HG02763 (cell line): ENCODE measurements around the gene BCAR3.

Experiments used
- ATAC-seq: cut with Tn5 transposase; IDR thresholded peaks from one replicate; pipeline ENCODE4 v1.9.1; 2021; ENCODE audit warnings: mild to moderate bottlenecking, moderate library complexity; ENCODE audit not compliant: unreplicated experiment

Gene BCAR3

DNA sequence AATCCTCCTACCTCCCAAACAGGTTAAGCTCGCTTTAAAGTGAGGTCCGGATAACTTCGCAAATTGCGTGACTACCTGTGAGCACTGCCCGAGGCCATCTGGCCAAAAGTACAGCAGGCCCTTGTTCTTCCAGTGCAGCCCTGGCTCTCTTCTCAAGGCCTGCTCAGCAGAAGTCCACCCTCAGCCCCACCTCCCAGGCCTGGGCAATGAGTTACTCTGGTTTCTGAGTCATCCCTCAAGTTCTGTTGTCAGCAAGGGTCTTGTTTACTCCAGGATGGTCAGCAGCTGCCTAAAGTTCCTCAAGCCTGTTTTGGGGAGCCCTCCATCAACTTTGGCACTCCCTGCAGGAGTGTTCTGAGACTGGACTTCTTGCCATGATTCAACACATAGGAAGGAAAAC, 101.7 kb downstream of the BCAR3 start:
- ATAC-seq = no peak

DNA sequence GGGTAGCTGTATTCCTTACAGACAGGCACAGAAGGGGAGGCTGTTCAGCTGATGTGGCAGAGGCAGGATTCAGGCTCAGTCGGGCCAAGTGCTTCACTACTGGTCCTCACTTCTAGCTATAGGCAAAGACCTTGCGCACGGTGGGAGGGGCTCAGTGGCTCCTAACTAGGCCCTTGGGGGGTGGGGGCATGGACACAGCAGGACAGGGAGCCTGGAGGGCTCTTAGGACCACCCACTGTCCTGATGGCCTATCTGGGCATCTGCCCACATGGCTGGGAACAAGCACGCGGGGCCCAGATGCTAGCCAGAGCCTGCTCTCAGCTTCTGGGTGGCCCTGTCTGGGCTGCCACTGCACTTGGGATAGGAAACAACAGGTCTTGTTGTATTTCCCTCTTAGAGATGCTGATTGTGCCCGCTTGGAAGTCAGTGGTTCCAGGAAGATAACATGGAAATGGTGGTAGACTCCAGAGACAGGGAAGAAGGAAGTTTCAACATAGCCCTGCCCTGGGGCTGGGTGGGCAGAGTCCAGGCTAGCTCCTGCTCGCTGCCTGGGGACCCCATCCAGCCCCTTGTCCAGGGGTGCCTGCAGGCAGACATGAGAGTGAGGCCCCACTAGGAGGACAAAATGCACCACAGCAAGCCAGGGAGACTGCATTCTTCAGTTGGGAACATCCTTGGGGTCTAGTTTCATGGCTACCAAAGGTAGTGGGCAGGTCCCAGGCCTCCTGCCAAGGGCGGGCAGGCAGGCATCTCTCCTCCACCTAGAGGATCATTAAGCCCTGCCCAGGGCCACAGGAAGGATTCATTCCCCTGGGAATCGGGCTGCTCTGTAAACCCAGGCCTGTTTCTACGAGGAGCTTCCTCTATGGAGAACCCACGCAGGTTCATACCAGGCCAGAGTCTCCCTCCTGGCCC, 102.5 kb downstream of the BCAR3 start:
- no peak for ATAC-seq

DNA sequence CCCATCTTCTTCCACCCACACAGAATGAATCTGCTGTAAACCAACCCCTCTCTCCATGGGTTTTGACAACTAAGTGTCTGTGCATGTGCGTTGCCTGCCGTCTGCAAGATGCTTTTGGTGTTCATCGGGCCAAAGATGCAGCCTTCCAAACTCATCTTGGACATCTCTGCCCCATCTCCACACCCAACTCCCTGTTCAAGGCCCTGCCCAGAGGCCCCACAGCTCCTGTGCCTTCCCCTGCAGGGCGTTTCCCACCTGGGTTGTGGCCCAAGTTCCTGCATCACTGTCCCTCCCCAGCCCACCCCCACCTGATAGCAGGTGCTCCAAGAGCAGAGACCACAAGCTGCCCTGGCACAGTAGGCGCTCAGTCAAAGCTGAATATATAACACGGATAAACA, 103.2 kb downstream of the BCAR3 start:
- ATAC-seq = no peak

DNA sequence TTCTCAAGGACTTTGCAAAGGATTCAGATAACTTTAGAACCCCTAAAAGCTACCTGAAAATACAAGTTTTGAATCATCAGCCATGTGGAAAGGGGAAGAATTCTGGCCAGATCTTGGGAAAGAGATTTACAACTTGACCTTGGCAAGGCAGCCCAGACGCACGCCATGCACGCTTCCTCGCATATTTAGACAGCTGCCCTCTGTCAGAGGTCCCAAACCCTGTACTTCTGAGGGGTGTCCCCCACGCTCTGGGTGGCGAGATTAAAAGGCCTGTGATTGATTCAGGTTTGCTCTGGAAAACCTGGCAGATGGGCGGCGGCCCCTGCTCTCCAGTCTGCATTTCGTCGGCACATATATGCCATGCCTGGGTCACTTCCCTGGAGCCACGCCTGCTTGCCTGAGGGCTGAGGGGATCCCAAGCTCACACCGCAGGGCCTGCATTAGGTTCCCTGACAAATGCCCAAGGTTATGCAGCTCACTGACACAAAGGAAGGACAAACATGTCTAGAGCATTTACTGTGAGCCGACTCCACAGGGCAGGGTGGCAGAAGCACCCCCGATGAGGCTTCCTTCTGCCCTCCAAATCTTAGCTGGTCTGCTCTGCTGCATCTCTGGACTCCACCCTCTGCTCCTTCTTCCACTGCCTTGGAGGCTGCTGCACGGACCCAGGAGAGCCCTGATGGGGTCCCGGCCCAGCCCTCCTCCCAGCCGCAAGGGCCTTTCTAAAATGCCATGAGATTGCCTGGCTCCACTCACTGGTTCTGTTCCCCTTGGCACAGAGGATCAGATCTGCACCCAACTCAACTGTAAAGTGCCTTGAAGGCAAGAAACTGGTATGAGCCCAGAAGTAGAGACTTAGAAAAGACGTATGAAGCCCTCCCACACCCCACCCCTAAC, 103.9 kb downstream of the BCAR3 start:
- no peak for ATAC-seq

DNA sequence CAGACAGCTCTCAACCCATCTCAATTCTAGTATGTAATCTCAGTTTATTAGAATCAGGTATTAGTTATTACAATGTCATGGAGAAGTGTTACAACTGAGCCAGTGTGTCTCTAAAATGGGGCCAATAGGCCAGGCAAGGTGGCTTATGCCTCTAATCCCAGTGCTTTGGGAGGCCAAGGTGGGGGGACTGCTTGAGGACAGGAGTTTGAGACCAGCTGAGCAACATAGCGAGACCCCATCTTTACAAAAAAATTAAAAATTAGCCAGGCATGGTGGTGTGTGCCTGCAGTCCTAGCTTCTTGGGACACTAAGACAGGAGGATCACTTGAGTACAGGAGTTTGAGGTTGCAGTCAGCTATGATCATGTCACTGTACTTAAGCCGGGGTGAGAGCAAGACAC, 104.9 kb downstream of the BCAR3 start:
- no peak for ATAC-seq

DNA sequence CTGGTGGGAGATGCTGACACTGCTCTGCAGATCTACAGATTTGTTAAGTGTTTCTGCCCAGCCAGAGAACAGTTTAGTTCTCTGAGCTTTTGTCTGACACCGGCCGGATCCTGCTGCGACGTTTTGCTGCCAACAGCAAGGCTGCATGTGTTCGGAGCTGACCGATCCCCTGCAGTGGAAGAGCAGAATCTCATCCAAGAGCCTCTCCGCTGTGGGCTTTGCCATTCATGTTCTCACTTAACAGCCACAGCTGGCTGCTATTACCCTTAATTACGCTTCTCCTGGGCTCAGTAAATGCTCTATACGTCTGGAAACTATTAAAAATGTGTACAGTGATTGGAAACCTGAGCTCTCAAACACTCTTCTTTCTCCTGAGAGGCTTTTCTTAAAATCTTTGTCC, 105.3 kb downstream of the BCAR3 start:
- no peak for ATAC-seq

DNA sequence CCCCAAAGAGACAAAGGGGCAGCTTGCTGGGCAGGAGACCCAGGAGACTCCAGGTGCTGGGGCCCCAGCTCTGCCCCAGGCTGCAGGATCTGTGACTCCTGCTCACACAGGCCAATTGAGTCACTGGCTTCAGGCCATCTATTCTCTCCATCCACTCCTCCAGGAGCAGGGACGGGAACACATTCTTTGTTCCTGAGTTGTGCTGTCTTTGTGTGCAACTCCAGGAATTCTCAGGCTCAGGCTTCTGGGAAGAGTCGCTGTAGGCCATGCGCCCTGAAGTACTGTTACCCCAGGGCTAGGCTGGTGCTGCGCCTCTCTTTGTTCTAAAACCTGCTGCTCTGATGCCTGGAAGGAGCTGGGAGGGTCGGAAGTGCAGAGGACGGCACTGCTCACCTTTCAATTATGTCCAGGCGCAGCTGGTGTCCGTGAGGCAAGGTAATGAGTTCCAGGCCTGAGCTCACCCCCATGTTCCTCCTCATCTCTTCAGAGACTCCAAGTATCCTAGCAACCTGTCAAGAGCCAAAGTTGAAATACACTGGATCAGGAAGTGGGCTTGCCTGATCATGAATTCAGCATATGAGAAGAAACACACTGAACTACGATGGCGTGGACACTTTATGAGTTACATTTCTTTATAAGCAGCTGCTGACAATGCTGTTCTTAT, 105.9 kb downstream of the BCAR3 start:
- no peak for ATAC-seq

DNA sequence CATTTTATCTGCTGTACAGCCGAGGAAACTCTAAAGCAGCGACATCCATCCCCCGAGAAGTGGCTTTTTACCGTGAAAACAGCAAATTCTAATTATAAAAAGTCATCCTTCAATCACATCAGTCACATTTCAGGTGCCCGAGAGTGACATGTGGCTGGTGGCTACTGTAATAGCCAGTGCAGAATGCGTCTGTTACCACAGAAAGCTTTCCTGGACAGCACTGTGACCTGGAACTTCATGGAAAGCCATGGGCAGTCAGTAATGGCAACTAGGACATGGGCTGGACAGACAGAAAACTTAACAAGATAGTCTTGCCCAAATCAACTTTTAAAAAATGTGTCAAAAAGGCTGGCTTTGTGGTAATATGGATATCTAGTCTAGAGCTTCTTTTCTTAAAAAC, 106.6 kb downstream of the BCAR3 start:
- ATAC-seq = no peak

DNA sequence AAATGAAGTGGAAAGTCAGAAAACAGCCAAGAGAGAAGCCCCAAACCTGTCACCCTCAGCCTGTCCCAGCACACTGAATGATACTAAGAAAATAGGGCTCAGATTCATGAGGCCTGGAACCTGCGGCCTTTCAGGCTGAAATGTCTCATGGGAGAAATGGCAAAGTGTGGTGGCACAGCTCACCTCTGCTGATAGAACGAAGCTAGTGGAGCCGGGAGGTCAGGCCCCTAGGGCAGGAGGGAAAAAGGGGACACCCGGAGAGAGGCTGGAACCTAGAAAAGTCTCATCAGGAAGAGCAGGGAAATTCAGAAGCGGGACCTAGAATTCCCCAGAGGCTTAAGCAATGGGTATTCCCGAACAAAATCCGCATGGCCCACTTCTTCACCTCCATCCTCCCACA, 107.1 kb downstream of the BCAR3 start:
- no peak for ATAC-seq

DNA sequence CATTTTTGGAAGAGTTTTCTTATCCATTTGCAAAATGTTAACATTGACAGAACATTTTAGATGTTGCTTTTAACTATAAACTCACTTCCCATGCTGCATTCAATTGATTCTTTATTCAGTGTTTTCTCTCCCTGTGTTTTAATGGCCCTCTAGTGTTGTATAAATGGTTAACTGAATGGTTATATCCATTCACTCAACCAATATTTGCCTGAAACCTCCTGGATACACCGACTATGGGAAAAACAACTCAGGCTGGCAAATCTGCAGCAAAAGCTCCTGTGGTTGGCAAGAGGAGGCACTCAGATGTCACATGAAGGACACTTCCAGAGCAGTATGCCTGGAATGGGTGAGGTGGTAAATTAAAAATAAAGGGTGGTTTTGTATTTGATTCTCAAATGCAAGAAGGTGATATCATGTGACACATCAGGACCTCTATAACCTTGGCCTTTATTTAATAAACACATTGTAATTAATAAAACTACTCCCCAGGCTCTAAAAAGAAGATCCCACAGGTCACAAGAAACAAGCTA, 107.6 kb downstream of the BCAR3 start:
- no peak for ATAC-seq

DNA sequence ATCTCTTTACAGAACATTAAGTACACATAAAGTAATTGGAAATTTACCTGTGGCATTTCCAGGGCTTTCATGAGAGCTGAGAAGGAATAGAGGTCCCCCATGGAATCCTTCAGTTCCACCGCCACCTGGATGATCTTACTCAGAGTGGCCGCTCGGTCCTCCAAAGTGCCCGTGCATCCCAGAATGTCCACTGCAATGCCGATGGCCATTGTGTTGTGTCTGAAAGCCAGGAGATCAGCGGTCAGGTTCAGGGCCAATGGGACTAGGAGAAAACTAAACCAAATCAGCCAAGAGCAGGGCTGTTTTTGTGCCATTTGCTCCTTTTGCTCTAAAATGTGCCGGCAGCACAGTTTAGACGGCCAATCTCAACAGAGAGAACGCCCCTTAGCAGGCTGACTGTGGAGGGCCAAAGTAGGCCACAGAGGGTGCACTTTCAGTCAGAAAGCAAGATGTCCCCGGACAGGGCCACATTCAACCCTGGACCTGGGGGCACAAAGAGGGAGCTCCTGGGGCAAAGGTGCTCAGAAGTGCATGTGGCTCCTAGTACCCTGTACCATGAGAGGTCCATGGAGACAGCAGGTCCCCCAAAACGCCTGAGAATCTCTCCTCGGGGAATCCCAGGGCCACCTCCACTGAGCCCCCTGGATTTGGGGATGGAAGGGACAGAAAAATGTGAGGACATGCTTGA, 109.9 kb downstream of the BCAR3 start:
- ATAC-seq = no peak

DNA sequence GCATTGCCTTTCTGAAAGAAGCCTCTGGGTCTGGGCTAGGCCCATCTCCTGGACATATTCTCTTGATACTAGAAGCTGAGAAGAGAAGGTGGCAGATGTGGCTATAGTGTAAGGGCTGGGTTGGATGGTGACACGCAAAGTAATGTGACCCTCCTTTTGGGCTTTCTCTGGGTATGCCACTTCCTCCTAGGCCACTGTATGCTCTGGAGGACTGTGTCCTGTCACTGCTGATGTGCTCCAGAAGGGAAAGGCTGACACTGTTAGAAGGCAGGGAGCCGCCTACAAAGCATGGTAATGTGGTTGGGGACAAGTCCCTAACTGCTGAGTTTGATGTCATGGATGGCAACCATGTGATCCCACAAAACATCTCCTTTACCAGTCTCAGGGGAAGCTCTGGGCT, 112.1 kb downstream of the BCAR3 start:
- ATAC-seq = no peak

DNA sequence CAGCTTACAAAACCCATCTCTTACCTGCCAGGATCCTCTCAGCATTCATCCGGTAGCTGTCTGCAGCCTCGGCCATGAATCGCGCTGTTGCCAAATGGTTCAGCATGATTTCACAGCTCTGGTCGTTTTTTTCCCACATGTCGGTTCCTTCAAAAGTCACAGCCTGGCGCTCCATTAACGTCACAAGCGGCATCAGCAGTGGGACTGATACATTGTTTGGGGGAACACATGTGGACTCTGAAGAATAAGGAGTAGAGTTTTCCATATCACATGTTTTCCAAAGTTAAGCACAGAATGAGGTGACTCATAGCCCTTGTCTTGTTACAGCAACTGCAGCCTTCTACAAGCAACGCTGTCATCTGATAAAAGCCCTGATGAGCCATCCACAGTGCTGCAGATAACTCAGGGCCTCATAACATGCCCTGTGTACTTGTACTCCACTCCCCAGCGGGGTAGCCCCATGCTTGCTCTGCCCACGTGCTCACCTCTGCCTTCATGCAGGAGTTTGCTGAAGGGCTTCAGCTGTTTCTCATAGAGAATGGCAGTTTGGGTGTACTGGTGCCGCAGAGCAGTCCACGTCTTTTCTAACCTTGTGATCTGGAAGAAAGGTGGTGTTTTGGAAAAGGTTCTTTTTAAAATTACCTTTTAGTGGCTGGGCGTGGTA, 114.2 kb downstream of the BCAR3 start:
- no peak for ATAC-seq

DNA sequence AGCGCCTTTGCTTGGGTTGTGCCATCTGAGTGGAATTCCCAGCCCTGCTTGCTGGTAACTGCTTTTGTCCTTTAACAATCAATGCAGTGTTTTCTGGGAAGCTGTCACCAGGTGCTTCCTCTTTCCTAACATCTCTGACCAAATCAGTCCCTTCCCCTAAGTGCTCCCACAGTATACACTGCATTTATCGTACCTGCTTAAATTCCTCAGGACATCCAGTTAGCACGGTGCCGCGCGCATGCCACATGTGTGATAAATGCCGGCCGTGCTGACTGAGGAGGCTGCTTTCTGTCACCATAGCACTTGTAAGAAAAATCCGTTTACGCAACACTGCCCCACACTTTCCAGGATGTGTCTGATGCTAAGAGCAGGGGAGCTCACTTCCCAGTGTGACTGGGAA, 115.4 kb downstream of the BCAR3 start:
- ATAC-seq = no peak

DNA sequence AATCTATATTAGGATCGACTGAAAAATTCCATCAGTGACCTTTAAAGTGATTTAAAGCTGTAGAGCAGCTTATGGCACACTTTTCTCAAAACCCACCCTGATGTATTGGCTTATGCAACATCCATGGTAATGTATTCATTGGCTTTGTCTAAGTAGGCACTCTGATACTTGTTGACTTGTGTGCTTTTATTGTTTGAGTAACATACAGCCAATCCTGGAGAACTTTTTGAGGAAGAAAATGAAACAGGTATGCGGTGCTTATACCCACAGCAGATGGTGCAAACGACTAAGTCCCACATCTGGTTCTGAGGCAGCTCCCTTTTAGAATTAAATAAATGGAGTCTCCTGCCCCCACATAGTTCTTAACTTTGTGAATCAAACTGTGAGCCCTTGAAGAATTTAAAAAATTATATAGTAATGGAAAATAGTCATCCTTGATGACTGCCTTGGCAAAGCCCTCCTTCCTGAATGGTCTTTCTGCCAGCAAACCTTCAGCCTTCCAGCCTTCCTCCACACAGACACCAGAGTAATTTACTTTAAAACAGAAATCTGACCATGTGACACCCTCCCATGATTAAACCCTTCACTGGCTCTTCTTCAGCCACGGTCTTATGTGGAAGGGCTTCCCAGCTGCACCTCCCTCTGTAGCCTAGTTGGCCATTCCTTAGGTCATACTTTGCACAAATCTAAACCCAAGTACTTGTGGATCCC, 116.0 kb downstream of the BCAR3 start:
- no peak for ATAC-seq

DNA sequence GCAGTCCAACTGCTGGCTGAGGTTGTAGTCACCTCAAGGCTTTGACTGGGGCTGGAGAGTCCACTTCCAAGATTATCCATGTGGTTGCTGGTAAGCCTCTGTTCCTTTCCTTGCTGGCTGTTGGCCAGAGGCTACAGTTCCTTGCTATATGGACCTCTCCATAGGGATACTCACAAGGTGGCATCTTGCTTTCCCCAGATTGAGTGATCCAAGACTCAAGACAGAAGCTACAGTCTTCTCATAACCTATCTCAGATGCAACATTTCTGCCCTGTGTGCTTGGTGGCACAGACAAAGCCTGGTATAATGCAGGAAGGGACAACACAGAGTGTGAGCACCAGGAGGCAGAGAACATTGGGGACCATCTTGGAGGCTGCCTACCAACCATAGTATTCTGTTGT, 121.9 kb downstream of the BCAR3 start:
- no peak for ATAC-seq

DNA sequence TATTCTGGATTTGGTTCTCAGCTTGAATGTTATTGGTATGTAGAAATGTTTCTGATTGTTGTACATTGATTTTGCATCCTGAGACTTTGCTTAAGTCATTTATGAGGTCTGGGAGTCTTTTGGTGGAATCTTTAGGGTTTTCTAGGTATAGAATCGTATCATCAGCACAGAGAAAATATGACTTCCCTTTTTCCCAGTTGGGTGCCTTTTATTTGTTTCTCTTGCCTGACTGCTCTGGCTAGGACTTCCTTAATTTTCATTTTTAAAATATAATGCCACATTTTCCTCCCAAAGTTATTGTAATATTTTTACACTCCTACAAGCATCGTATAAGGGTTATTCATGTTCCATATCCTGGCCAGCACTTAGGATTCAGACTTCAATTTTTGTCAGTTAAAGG, 122.6 kb downstream of the BCAR3 start:
- no peak for ATAC-seq

DNA sequence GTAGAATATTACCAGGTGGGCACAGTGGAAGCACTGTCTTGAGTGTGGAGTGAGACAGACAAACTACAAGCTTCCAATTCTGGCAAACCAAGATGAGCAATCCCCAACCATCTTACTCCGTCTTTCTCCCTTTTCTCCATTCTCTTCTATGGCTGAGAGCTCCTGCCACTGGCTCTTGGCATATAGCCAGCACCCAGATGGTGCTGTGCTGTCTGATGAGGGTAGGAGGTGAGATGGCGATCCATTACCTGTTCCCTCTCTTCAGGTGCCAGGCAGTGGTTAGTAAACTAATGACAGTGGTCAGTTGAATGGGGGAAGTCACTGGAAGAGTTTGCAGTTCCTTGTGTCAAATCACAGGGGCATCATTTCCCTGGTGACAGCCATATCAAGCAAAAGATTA, 125.3 kb downstream of the BCAR3 start:
- no peak for ATAC-seq
